ENCODE measurements around the gene EREG.

GRCh38 chr4:74395633-74396032 lies 30.7 kb downstream of the EREG start:
- TF ChIP-seq BRCA1 (IDR thresholded peaks at IDR 0.05) (no peak), BRCA1 (CRISPR knock-in tag; IDR thresholded peaks at IDR 0.05) (no peak), MEIS2 (IDR thresholded peaks at IDR 0.05; ENCODE audit: partially characterized antibody) (no peak), TCF7L2 (IDR thresholded peaks at IDR 0.05; ENCODE audit: low read depth, low read length) (no peak), ZFX (CRISPR knock-in tag; IDR thresholded peaks at IDR 0.05) (no peak), FUS (optimal IDR thresholded peaks at IDR 0.05; ENCODE audit: low read depth, low read length) (no peak), ZNF217 (CRISPR knock-in tag; IDR thresholded peaks at IDR 0.05) (no peak), FOS (IDR thresholded peaks at IDR 0.05; ENCODE audit: extremely low read depth, insufficient read length) (no peak), EZH2 (IDR thresholded peaks at IDR 0.05; ENCODE audit: borderline replicate concordance, low read depth, low read length) (no peak), BCLAF1 (IDR thresholded peaks at IDR 0.05; ENCODE audit: borderline replicate concordance in 1 of 2, control insufficient read depth in 1 of 2, low read depth in 2 of 2, low read length in 1 of 2) (no peak), CTCF (IDR thresholded peaks at IDR 0.05 in 2 of 3, conservative IDR thresholded peaks at IDR 0.05 in 1 of 3; ENCODE audit: insufficient read depth in 2 of 3, low read depth in 1 of 3, low read length in 3 of 3) (no peak), BRD4 (IDR thresholded peaks at IDR 0.05) (no peak), REST (IDR thresholded peaks at IDR 0.05; ENCODE audit: borderline replicate concordance) (no peak), REST (CRISPR knock-in tag; IDR thresholded peaks at IDR 0.05; ENCODE audit: low read depth) (no peak)

Data from K562 (cell line).